HTR-8/SVneo (cell line): Measurements from ENCODE around the gene NPHS2.
"Not testable (repeated sequence)": the region's sequence is repeated elsewhere in the genome, so short reads cannot be mapped to it uniquely, and the experiment has no call there.

ENCODE experiments used
- DNase-seq: peaks from one replicate; pipeline ENCODE4 v3.0.0; 2011; ENCODE audit warnings: low spot score, mixed read lengths; ENCODE audit not compliant: insufficient read length
- FAIRE-seq: peaks from 2 replicates; lab custom pipeline; 2011; peaks lifted over from hg19 to GRCh38; lab: Jason Lieb, UNC

Gene NPHS2

GRCh38 chr1:179548666-179549367, 26.9 kb downstream of the NPHS2 start:
- FAIRE-seq (no peak), DNase-seq (no peak)

GRCh38 chr1:179547021-179547535, 28.7 kb downstream of the NPHS2 start:
- DNase-seq, result no peak
- no peak for FAIRE-seq

GRCh38 chr1:179545321-179545720, 30.4 kb downstream of the NPHS2 start:
- FAIRE-seq, result no peak
- no peak for DNase-seq

- no peak for FAIRE-seq
- DNase-seq, result no peak
Observed at GRCh38 chr1:179541774-179542173, 34.0 kb downstream of the NPHS2 start.

GRCh38 chr1:179530352-179530751, 45.4 kb downstream of the NPHS2 start:
- DNase-seq, result no peak
- FAIRE-seq, result no peak

- DNase-seq, result no peak
- FAIRE-seq, result no peak
Observed at GRCh38 chr1:179529482-179530195, 46.1 kb downstream of the NPHS2 start.

GRCh38 chr1:179518544-179518943, 57.2 kb downstream of the NPHS2 start:
- not testable (repeated sequence) for DNase-seq, FAIRE-seq

GRCh38 chr1:179516976-179517705, 58.6 kb downstream of the NPHS2 start:
- no peak for FAIRE-seq
- no peak for DNase-seq

GRCh38 chr1:179510038-179510437, 65.7 kb downstream of the NPHS2 start:
- DNase-seq (no peak), FAIRE-seq (no peak)

GRCh38 chr1:179509384-179509783, 66.4 kb downstream of the NPHS2 start:
- FAIRE-seq (no peak), DNase-seq (no peak)

GRCh38 chr1:179506199-179506598, 69.5 kb downstream of the NPHS2 start:
- FAIRE-seq, result no peak

More at GRCh38 chr1:179506199-179506598, 69.5 kb downstream of the NPHS2 start:
- no peak for DNase-seq
